ENCODE measurements around the gene GLRA2.
A peak's percentile ranks its signal among the peaks of the same experiment; 100 is the strongest.

Gene GLRA2

GRCh38 chrX:14718403-14718802, 189.1 kb downstream of the GLRA2 start:
- no peak for TF ChIP-seq CTCF (conservative IDR thresholded peaks at IDR 0.05; ENCODE audit: low read depth, low read length)
- no peak overlapping the region for H3K4me3 ChIP-seq (ENCODE audit: low read depth, low read length)
- DNase-seq (ENCODE audit: low read depth) = no peak

- no peak for TF ChIP-seq CTCF (conservative IDR thresholded peaks at IDR 0.05; ENCODE audit: low read depth, low read length)
- no peak overlapping the region for H3K4me3 ChIP-seq (ENCODE audit: low read depth, low read length)
- peak; percentile 2 for DNase-seq (ENCODE audit: low read depth)
These were observed 199.7 kb downstream of the GLRA2 start for GRCh38 chrX:14729058-14729457.

DNA sequence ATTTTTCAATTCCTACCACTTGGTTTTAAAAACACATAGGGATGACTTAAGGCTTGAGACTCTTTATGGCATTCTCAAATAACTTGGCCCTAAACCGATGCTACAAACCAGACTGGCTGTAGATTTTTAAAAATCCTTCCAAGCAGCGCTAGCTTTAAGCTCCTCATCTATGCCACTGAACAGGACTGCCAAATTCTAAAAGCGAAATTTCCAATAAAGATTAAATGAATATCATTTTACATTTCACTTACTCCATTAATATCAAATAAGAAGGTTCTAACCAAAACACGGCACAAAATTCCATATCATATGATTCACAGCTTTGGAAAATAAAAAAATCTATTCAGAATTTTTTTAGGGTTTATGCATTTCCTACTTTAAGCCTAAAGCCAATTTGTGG, 209.3 kb downstream of the GLRA2 start:
- TF ChIP-seq CTCF (conservative IDR thresholded peaks at IDR 0.05; ENCODE audit: low read depth, low read length) = no peak
- no peak for DNase-seq (ENCODE audit: low read depth)
- H3K4me3 ChIP-seq (ENCODE audit: low read depth, low read length) = no peak overlapping the region

DNA sequence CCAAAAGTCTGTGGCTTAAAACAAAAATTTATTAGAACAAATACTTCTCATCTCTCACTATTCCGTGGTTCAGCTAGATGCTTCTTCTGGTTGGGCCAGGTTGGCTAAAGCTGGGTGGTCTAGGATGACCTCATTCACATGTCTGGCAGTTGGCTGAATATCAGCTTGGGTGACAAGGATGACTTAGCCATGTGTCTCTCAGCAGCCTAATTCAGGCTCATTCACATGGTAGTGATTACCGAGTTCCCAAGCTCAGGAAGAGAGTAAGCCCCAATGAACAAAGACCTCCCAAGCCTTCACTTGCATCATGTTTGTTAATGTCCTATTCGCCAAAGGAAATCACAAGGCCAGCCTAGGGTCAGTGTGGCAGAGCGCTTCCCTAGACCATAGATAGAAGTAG, 224.1 kb downstream of the GLRA2 start:
- TF ChIP-seq CTCF (conservative IDR thresholded peaks at IDR 0.05; ENCODE audit: low read depth, low read length) = no peak
- no peak for DNase-seq (ENCODE audit: low read depth)
- no peak overlapping the region for H3K4me3 ChIP-seq (ENCODE audit: low read depth, low read length)

- TF ChIP-seq CTCF (conservative IDR thresholded peaks at IDR 0.05; ENCODE audit: low read depth, low read length) = no peak
- no peak overlapping the region for H3K4me3 ChIP-seq (ENCODE audit: low read depth, low read length)
- DNase-seq (ENCODE audit: low read depth) = no peak
These were observed 228.7 kb downstream of the GLRA2 start for GRCh38 chrX:14758029-14758491.

GRCh38 chrX:14775416-14775815, 246.1 kb downstream of the GLRA2 start:
- no peak overlapping the region for H3K4me3 ChIP-seq (ENCODE audit: low read depth, low read length)
- no peak for TF ChIP-seq CTCF (conservative IDR thresholded peaks at IDR 0.05; ENCODE audit: low read depth, low read length)
- DNase-seq (ENCODE audit: low read depth) = peak; percentile 6

- no peak overlapping the region for H3K4me3 ChIP-seq (ENCODE audit: low read depth, low read length)
- peak; percentile 34 for DNase-seq (ENCODE audit: low read depth)
- no peak for TF ChIP-seq CTCF (conservative IDR thresholded peaks at IDR 0.05; ENCODE audit: low read depth, low read length)
These were observed 247.6 kb downstream of the GLRA2 start for GRCh38 chrX:14776901-14777300.

Data from choroid plexus epithelial cell (primary cell).